Activated B cell treated with CpG ODN at 0.5 μM for 24 hours (primary cell): Measurements from ENCODE around the gene MFSD1. TPM values are rescaled to one million over a fixed set of nuclear protein-coding genes. Genes with fewer than 3 reads are reported as not detected.

ENCODE experiments used
- ATAC-seq: fragments of 200-7000 bp; cut with Tn5 transposase; one replicate; pipeline ENCODE4 v1.10.0; 2021; ENCODE audit warnings: low read depth, mild to moderate bottlenecking, moderate library complexity
- CTCF ChIA-PET: fragments of 350-600 bp; sonication (Branson Sonifier 250); formaldehyde crosslinking; loops from one replicate; lab custom pipeline; 2021; ENCODE audit warnings: antibody characterized with exemption; lab: Charles Lee
- POLR2A ChIA-PET: fragments of 350-600 bp; sonication (Branson Sonifier 250); formaldehyde crosslinking; loops from one replicate; lab custom pipeline; 2021; ENCODE audit warnings: antibody characterized with exemption; lab: Charles Lee
- DNase-seq: peaks from one replicate; pipeline ENCODE4 v3.0.0; 2022
- H3K27ac Mint-ChIP-seq: one replicate; pipeline ENCODE4 v1.8.0; 2020; ENCODE audit warnings: mixed read lengths
- H3K27me3 Mint-ChIP-seq: one replicate; pipeline ENCODE4 v1.8.0; 2021; ENCODE audit warnings: mixed read lengths
- H3K36me3 Mint-ChIP-seq: one replicate; pipeline ENCODE4 v1.8.0; 2021; ENCODE audit warnings: low read depth, mixed read lengths
- H3K4me1 Mint-ChIP-seq: one replicate; pipeline ENCODE4 v1.8.0; 2021; ENCODE audit warnings: mixed read lengths
- H3K4me3 Mint-ChIP-seq: one replicate; pipeline ENCODE4 v1.8.0; 2020; ENCODE audit warnings: mild to moderate bottlenecking, mixed read lengths
- H3K9me3 Mint-ChIP-seq: one replicate; pipeline ENCODE4 v1.8.0; 2020; ENCODE audit warnings: mixed read lengths
- CTCF ChIP-seq: fragments of 200-600 bp; IDR thresholded peaks from one replicate; pipeline ENCODE4 v1.8.0; 2022; ENCODE audit warnings: antibody characterized with exemption, mild to moderate bottlenecking
- intact Hi-C: fragments of 100-400 bp; cut with micrococcal nuclease; formaldehyde crosslinking; loops from one replicate; pipeline ENCODE4 v1.15.1; 2024
- total RNA-seq: library from RNA; stranded (reverse); gene quantifications from 2 replicates; pipeline ENCODE4 v1.2.3, GENCODE V29; 2022

Gene MFSD1
- total RNA-seq, 1 donor from 2014 or later = 41.6 TPM

DNA sequence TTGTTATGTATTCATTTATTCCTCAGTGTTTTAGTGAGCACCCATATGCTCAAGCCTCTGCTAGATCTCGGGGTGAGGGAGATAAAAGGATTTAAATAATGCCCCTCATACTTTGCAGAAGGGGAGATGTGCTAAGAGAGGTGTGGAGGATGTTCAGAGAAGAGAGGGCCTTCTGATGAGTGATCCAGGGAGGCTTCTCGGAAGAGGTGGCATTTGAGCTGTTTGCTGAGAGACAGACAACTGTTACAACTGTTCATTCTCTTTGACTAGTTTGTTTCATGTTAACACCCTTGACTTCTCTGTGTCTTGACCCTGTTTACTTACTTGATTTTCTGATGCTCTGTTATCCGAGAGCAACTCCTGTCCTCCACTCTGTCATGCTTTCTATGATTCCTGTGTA lies 34.5 kb downstream of the MFSD1 start:
- H3K36me3 Mint-ChIP-seq = peaks cover 11% of the 10 kb centered on the region
- POLR2A ChIA-PET = no interaction called here

GRCh38 chr3:158837240-158837639 lies 35.4 kb downstream of the MFSD1 start:
- no peak overlapping the region for H3K4me3 Mint-ChIP-seq
- H3K36me3 Mint-ChIP-seq = peaks cover 5% of the 10 kb centered on the region
- intact Hi-C loops = no loop called here
- ChIA-PET POLR2A (no interaction called here), CTCF (no interaction called here)
- no peak for TF ChIP-seq CTCF
- H3K27ac Mint-ChIP-seq = no peak overlapping the region
- no peak for DNase-seq
- no peaks in the 10 kb centered on the region for H3K9me3 Mint-ChIP-seq
- no peaks in the 10 kb centered on the region for H3K27me3 Mint-ChIP-seq
- H3K4me1 Mint-ChIP-seq = no peaks in the 10 kb centered on the region
- ATAC-seq = no peak

More for the DNA sequence above, 34.5 kb downstream of the MFSD1 start:
- DNase-seq (no peak), ATAC-seq (no peak)
- H3K9me3 Mint-ChIP-seq = no peaks in the 10 kb centered on the region
- H3K4me1 Mint-ChIP-seq = no peaks in the 10 kb centered on the region
- intact Hi-C loops = no loop called here
- H3K27ac Mint-ChIP-seq = no peak overlapping the region
- CTCF ChIA-PET = no interaction called here
- no peaks in the 10 kb centered on the region for H3K27me3 Mint-ChIP-seq
- no peak for TF ChIP-seq CTCF
- H3K4me3 Mint-ChIP-seq = no peak overlapping the region

GRCh38 chr3:158839966-158840365 lies 38.1 kb downstream of the MFSD1 start:
- DNase-seq (no peak), ATAC-seq (no peak)
- Mint-ChIP-seq H3K36me3 (no peaks in the 10 kb centered on the region), H3K9me3 (no peaks in the 10 kb centered on the region), H3K4me1 (no peaks in the 10 kb centered on the region), H3K4me3 (no peak overlapping the region), H3K27me3 (no peaks in the 10 kb centered on the region), H3K27ac (no peak overlapping the region)
- POLR2A ChIA-PET = no interaction called here
- intact Hi-C loops = no loop called here
- CTCF ChIA-PET = no interaction called here
- TF ChIP-seq CTCF = no peak

- Mint-ChIP-seq H3K9me3 (no peaks in the 10 kb centered on the region), H3K27me3 (no peaks in the 10 kb centered on the region), H3K27ac (no peak overlapping the region), H3K36me3 (no peaks in the 10 kb centered on the region), H3K4me1 (peaks cover 3% of the 10 kb centered on the region), H3K4me3 (no peak overlapping the region)
- intact Hi-C loops = no loop called here
- TF ChIP-seq CTCF = no peak
- DNase-seq (no peak), ATAC-seq (no peak)
- CTCF ChIA-PET = interaction anchor here (7.4 kb wide), 1 partner anchor 418 kb away, joined by 59 read pairs; no protein-coding TSS in a partner anchor
- POLR2A ChIA-PET = no interaction called here
Observed at GRCh38 chr3:158841387-158841786, 39.5 kb downstream of the MFSD1 start.

- intact Hi-C loops = no loop called here
- TF ChIP-seq CTCF = no peak
- DNase-seq = no peak
- Mint-ChIP-seq H3K9me3 (no peaks in the 10 kb centered on the region), H3K36me3 (no peaks in the 10 kb centered on the region), H3K4me1 (peaks cover 3% of the 10 kb centered on the region), H3K4me3 (no peak overlapping the region), H3K27me3 (no peaks in the 10 kb centered on the region), H3K27ac (no peak overlapping the region)
- ChIA-PET CTCF (interaction anchor here (7.4 kb wide), 1 partner anchor 416 kb away, joined by 59 read pairs; no protein-coding TSS in a partner anchor), POLR2A (no interaction called here)
- ATAC-seq = no peak
Observed at GRCh38 chr3:158842976-158843375, 41.1 kb downstream of the MFSD1 start.
